ENCODE measurements around the gene VAV2.

The VAV2 gene

GRCh38 chr9:133930046-133930681 is 62.0 kb downstream of the VAV2 start:
- no peak for TF ChIP-seq CTCF (IDR thresholded peaks at IDR 0.05; ENCODE audit: poor library complexity, severe bottlenecking)
- H3K27me3 ChIP-seq (ENCODE audit: insufficient read depth, poor library complexity, severe bottlenecking), result no peaks in the 10 kb centered on the region

GRCh38 chr9:133929599-133929998 is 62.5 kb downstream of the VAV2 start:
- ATAC-seq (ENCODE audit: low read depth), result no peak
- H3K36me3 ChIP-seq (ENCODE audit: low read depth), result peaks cover 27% of the 10 kb centered on the region

More at GRCh38 chr9:133930046-133930681, 62.0 kb downstream of the VAV2 start:
- H3K4me3 ChIP-seq (ENCODE audit: severe bottlenecking), result no peak overlapping the region
- ATAC-seq (ENCODE audit: low read depth), result no peak
- no peaks in the 10 kb centered on the region for H3K4me1 ChIP-seq (ENCODE audit: insufficient read depth, poor library complexity, severe bottlenecking)
- no peak for DNase-seq (ENCODE audit: low spot score)
- H3K9me3 ChIP-seq (ENCODE audit: severe bottlenecking), result no peaks in the 10 kb centered on the region
- no peak overlapping the region for H3K27ac ChIP-seq (ENCODE audit: poor library complexity, severe bottlenecking)
- peaks cover 22% of the 10 kb centered on the region for H3K36me3 ChIP-seq (ENCODE audit: low read depth)

GRCh38 chr9:133928248-133928764 is 63.8 kb downstream of the VAV2 start:
- Histone ChIP-seq H3K4me3 (ENCODE audit: severe bottlenecking) (no peak overlapping the region), H3K27me3 (ENCODE audit: insufficient read depth, poor library complexity, severe bottlenecking) (no peaks in the 10 kb centered on the region), H3K4me1 (ENCODE audit: insufficient read depth, poor library complexity, severe bottlenecking) (no peaks in the 10 kb centered on the region), H3K27ac (ENCODE audit: poor library complexity, severe bottlenecking) (no peak overlapping the region), H3K9me3 (ENCODE audit: severe bottlenecking) (no peaks in the 10 kb centered on the region), H3K36me3 (ENCODE audit: low read depth) (peaks cover 31% of the 10 kb centered on the region)
- no peak for TF ChIP-seq CTCF (IDR thresholded peaks at IDR 0.05; ENCODE audit: poor library complexity, severe bottlenecking)
- ATAC-seq (ENCODE audit: low read depth) (no peak), DNase-seq (ENCODE audit: low spot score) (no peak)

More at GRCh38 chr9:133929599-133929998, 62.5 kb downstream of the VAV2 start:
- no peak overlapping the region for H3K27ac ChIP-seq (ENCODE audit: poor library complexity, severe bottlenecking)
- no peaks in the 10 kb centered on the region for H3K4me1 ChIP-seq (ENCODE audit: insufficient read depth, poor library complexity, severe bottlenecking)
- H3K27me3 ChIP-seq (ENCODE audit: insufficient read depth, poor library complexity, severe bottlenecking), result no peaks in the 10 kb centered on the region
- no peak overlapping the region for H3K4me3 ChIP-seq (ENCODE audit: severe bottlenecking)
- DNase-seq (ENCODE audit: low spot score), result no peak
- H3K9me3 ChIP-seq (ENCODE audit: severe bottlenecking), result no peaks in the 10 kb centered on the region
- no peak for TF ChIP-seq CTCF (IDR thresholded peaks at IDR 0.05; ENCODE audit: poor library complexity, severe bottlenecking)

GRCh38 chr9:133927041-133927440 is 65.1 kb downstream of the VAV2 start:
- Histone ChIP-seq H3K27ac (ENCODE audit: poor library complexity, severe bottlenecking) (no peak overlapping the region), H3K9me3 (ENCODE audit: severe bottlenecking) (no peaks in the 10 kb centered on the region), H3K27me3 (ENCODE audit: insufficient read depth, poor library complexity, severe bottlenecking) (no peaks in the 10 kb centered on the region), H3K4me3 (ENCODE audit: severe bottlenecking) (no peak overlapping the region), H3K36me3 (ENCODE audit: low read depth) (peaks cover 32% of the 10 kb centered on the region), H3K4me1 (ENCODE audit: insufficient read depth, poor library complexity, severe bottlenecking) (no peaks in the 10 kb centered on the region)
- no peak for DNase-seq (ENCODE audit: low spot score)
- peak; percentile 33; the same call in 1 of the 3 replicates for ATAC-seq (ENCODE audit: low read depth)
- no peak for TF ChIP-seq CTCF (IDR thresholded peaks at IDR 0.05; ENCODE audit: poor library complexity, severe bottlenecking)
